OCI-LY1 (cell line): ENCODE measurements around the gene DOCK4.

Experiments used
- CTCF ChIP-seq: fragments of 200-600 bp; sonication (generic), shearing (Covaris generic); IDR thresholded peaks from 2 replicates; pipeline ENCODE4 v1.5.1; 2017; ENCODE audit warnings: mild to moderate bottlenecking, antibody characterized with exemption, low read length, moderate library complexity, mixed read lengths
- EZH2 ChIP-seq: fragments of 200-600 bp; sonication (generic), shearing (Covaris generic); IDR thresholded peaks from 2 replicates; pipeline ENCODE4 v1.8.0; 2017; ENCODE audit warnings: borderline replicate concordance, mixed run types, mild to moderate bottlenecking, antibody characterized with exemption, low read length, moderate library complexity, mixed read lengths

- TF ChIP-seq CTCF: no peak
- TF ChIP-seq EZH2: no peak
Measured at GRCh38 chr7:111802194-111802772, 403.9 kb downstream of the DOCK4 start.
